CD4-positive, alpha-beta T cell treated with Interleukin-21 for 1 hour (primary cell): Measurements from ENCODE around the gene DZIP3.

ENCODE experiments used
- DNase-seq: peaks from one replicate; pipeline ENCODE4 v3.0.0-alpha.2; 2020

The DZIP3 gene

DNA sequence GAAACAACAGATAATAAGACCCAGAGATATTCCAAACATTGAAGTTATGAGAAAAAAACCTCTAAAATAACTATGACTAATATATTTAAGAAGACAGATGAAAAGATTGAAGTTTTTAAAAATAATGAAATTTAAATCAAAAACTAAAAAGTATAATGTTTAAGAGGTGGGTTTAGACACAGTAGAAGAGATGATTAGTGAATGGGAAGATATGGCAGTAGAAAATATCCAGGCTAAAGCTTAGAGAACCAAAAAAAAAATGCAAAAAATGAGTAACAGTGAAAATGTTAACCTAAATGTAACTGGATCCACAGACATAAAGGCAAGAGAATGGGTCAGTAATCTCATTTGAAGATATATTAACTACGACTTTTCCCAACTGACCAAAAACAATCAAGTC, 115.5 kb downstream of the DZIP3 start:
- DNase-seq, result no peak

DNA sequence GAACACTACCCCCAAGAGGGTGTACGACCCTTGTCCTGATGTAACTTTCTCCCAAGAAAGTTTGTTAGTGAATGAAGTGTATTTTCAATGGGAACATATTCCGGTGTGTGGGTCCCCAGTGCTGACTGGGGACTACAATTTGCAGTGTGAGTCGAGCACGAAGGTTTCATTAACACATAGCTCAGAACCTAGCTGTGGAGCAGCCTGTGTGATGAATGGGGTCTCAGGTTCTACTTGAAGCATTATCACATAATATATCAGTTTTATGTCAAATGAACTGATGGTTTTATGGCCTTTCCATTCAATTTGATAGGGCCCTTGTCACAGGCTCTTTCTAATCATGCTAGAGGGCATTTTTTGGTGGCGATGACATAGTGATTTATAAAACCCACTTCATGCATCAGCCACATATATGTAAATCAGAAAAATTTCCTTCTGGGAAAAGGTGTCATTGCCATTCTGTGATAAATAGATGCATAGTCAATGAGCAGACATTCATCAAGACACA, 123.5 kb downstream of the DZIP3 start:
- DNase-seq, result no peak

DNA sequence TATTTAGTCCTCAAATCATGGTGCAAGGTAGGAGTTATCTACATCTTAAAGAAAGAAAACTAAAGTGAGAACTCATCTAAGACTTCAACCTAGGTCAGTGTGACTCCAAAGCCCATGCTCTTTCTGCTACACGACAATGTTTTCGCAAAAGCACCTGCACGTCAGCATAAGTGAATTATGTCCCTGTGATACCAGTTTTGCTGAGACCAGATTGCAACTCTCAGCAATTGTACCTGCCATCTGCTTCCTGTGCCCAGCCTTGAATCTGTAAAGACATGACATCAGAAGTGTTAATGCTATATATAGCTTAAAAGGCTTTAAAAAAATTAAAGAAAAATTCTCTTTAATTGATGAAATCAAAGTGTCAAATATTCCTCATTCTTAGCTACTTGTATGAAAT, 124.3 kb downstream of the DZIP3 start:
- no peak for DNase-seq

DNA sequence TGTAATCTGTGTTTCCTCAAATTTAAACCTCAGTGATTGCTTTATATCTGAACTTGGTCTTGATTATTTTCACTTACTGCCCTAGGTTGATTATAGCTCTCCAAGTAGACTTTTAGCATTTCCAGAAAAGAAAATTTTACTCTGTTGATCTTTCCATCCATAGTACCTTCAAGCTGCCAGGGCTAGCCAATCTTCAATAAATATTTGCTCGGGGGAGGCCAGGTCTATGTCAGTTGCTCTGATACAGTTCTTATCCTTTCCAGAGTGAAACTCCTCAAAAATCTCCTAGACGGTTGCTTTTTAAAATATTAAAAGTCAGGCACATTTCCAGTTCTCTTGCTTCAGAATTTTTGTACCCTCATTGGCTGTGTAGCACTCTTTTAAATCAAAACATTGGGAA, 128.9 kb downstream of the DZIP3 start:
- no peak for DNase-seq

DNA sequence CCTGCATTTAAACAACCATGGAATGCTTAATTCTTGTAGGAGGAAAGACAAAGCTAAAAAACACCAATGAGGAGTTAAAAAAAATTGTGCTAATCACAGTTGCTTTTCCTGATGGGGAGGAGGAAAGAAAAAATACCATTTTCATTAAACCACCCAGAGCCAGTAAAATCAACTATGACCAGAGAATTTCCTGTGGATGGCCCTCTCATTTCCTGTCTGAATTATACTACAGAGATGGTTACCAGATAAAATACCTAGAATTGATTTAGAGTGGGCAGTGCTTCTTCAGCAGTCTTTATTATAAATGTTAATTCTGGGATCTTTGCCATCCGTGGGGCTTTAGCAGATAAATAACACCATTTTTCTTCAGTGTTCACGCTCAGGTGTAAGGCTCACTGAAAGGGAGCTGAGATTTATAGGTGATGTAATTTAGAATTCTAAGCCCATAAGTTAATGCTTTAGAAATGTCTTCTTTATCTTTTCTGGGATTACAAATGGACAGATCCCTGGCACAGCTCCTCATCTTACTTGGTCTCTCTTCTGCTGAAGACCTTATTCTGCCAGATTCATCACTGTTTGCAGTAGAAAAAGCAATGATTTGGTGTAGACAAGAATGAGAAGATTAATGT, 129.8 kb downstream of the DZIP3 start:
- DNase-seq, result no peak

DNA sequence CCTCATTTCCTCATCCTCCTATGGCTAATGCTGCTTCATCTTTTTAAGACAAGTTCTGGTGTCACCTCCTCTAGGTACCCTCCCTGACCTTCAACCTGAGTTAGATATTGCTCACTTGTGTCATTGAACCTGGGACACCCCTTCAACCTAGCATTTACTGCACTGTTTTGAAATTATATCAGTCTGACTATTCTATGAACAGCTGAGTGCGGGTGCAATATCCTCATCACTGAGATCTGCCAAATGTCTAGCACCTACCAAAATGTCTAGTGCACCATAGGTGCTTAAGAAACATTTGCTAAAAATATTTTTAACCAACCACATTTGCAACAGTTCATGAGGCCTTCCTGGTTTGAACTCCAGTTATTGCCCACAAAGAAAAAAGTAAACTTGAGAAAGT, 133.2 kb downstream of the DZIP3 start:
- DNase-seq, result no peak

DNA sequence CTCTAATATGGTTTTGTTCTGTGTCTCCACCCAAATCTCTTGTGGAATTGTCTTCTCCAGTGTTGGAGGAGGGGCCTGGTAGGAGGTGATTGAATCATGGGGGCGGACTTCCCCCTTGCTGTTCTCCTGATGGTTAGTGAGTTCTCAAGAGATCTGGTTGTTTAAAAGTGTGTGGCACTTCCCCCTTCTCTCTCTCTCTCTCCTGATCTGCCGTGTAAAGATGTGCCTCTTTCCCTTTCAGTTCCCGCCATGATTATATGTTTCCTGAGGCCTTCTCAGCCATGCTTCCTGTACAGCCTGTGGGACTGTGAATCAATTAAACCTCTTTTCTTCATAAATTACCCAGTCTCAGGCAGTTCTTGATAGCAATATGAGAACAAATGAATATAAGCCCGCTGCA, 134.6 kb downstream of the DZIP3 start:
- DNase-seq, result no peak

DNA sequence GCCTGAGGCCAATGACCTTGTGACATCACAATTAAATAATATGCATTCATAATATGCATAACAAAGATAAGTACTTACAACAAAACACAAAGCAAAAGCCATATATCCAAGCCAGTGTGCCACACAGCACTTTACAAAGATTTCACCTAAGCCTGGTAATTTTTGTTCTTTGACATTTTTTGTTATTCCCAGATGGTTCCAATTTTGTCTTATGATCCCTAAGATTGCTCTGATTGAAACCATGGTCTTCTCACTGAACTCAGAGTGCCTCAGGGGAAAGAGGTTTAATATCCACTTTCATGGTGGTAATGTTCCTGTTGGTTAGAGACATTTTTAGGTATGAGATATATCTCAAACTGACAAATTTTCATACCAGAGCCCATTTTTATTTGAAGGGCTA, 138.6 kb downstream of the DZIP3 start:
- DNase-seq, result no peak

DNA sequence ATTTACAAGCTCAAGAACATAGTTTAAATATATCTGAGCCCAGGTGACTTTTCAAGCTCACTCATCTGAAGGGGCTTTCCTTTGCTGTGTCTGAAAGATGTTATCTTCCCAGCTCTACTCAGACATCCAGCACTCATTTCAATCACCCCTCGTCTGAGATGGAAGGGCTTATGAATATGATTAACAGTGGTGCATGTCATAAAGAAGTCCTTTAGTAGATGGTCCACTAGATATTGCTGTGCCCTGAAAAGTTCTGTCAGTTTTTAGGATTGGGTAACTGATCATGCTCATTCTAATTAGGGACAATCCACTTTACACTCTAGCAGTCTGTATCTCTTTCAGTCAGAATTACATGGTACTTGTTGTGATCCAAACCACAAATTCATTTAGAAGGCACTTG, 139.4 kb downstream of the DZIP3 start:
- no peak for DNase-seq

DNA sequence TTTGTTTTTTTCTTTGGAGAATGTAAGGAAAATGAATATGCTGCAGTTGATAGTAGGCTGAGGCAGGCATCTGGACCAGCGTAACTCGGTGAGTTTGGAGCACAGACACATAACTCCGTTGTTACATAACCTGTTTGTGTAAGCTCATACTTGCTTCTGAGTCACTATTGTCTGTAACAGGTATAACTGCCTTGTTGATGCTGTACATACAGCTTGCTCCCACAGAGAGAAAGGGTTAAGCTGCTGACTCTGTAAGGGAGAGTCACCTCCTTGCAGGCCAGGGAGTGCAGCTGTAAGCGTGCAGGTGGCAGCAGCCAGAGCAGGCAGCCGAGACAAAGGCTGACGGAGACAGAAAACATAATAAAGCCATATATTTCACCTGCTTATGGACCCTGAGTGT, 147.3 kb downstream of the DZIP3 start:
- DNase-seq, result no peak

DNA sequence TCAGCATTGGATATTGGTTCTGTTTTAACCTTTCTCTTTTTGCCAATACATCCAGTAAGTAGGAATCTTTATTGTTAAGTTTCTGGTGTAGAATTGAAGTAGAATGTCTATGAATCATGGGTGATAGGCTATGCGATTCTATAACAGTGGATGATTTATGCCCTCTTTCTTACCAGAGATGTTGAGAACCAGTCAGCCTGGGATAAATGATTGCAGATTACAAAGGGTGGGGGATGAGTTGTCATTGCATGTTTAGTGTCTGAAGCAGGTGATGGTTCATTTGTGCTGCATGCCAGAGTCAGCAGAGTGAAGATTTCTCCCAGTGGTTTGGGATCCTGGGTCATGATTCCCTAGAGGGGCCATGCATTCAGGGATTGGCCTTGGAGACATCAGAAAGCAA, 153.4 kb downstream of the DZIP3 start:
- no peak for DNase-seq
